K562 (cell line): ENCODE data around the gene SCYL1. TPM values are rescaled to one million over a fixed set of nuclear protein-coding genes. Genes with fewer than 3 reads are reported as not detected.

Experiments used
- ARID1B ChIP-seq: fragments of 450-650 bp; IDR thresholded peaks from 2 replicates; pipeline ENCODE4 v1.6.1; 2016; ENCODE audit warnings: antibody characterized with exemption, mild to moderate bottlenecking, inconsistent platforms
- CBFA2T3 ChIP-seq: fragments of 450-650 bp; IDR thresholded peaks from 2 replicates; pipeline ENCODE4 v1.6.1; 2017
- ELF4 ChIP-seq: fragments of 450-650 bp; formaldehyde crosslinking; IDR thresholded peaks from 2 replicates; pipeline ENCODE4 v1.4.0; 2022; ENCODE audit warnings: missing genetic modification characterization
- ESRRA ChIP-seq: fragments of 450-650 bp; IDR thresholded peaks from 2 replicates; pipeline ENCODE4 v1.6.1; 2014; ENCODE audit warnings: low read depth, mild to moderate bottlenecking, moderate library complexity, borderline replicate concordance
- EWSR1 ChIP-seq: fragments of 450-650 bp; IDR thresholded peaks from 2 replicates; pipeline ENCODE4 v1.6.1; 2018; ENCODE audit warnings: borderline replicate concordance, mild to moderate bottlenecking, low read depth, moderate library complexity; ENCODE audit not compliant: partially characterized antibody
- MXD1 ChIP-seq: fragments of 250-450 bp; sonication (Bioruptor Pico); IDR thresholded peaks from 2 replicates; pipeline ENCODE4 v1.8.0; 2021; ENCODE audit warnings: borderline replicate concordance, mild to moderate bottlenecking, moderate library complexity; ENCODE audit not compliant: poor library complexity, severe bottlenecking
- MXI1 ChIP-seq: IDR thresholded peaks from 2 replicates; pipeline ENCODE4 v1.6.1; 2011; ENCODE audit warnings: low read depth, mild to moderate bottlenecking, improper control_type of control experiment, low read length
- MYNN ChIP-seq, 2 experiments: sonication (generic); formaldehyde crosslinking in 1 of 2; IDR thresholded peaks; 2 replicates each; pipeline versions ENCODE4 v1.5.0 to v1.6.1; 2016 to 2020; ENCODE audit warnings: antibody characterized with exemption in 1 of 2, missing genetic modification reagents in 1 of 2
- NFE2L1 ChIP-seq: fragments of 450-650 bp; IDR thresholded peaks from 2 replicates; pipeline ENCODE4 v1.6.1; 2016; ENCODE audit warnings: missing genetic modification characterization, low read depth, mild to moderate bottlenecking, missing compliant biosample characterization, moderate library complexity, borderline replicate concordance
- NONO ChIP-seq, 2 experiments: fragments of 200-400 bp in 1 of 2; fragments of 450-650 bp in 1 of 2; formaldehyde crosslinking in 1 of 2; IDR thresholded peaks; 2 replicates each; pipeline ENCODE4 v1.6.1; 2017; ENCODE audit warnings: low read depth in 2 of 2, mild to moderate bottlenecking in 2 of 2, moderate library complexity in 2 of 2, low read length in 1 of 2
- NR2C1 ChIP-seq, 2 experiments: fragments of 450-650 bp; IDR thresholded peaks; 2 replicates each; pipeline ENCODE4 v1.6.1; 2017; ENCODE audit warnings: mild to moderate bottlenecking in 2 of 2, antibody characterized with exemption in 1 of 2, inconsistent platforms in 1 of 2, missing compliant biosample characterization in 1 of 2, missing genetic modification characterization in 1 of 2
- POLR2AphosphoS5 ChIP-seq: IDR thresholded peaks from 2 replicates; pipeline ENCODE4 v1.6.1; 2011; ENCODE audit warnings: mild to moderate bottlenecking, low read depth, low read length, moderate library complexity; ENCODE audit not compliant: control insufficient read depth, insufficient read depth
- RB1 ChIP-seq: fragments of 450-650 bp; IDR thresholded peaks from 2 replicates; pipeline ENCODE4 v1.6.1; 2017; ENCODE audit warnings: low read depth, mild to moderate bottlenecking
- RFX1 ChIP-seq: fragments of 450-650 bp; IDR thresholded peaks from 2 replicates; pipeline ENCODE4 v1.6.1; 2016; ENCODE audit warnings: mild to moderate bottlenecking, moderate library complexity
- SIN3B ChIP-seq: fragments of 450-650 bp; IDR thresholded peaks from 2 replicates; pipeline ENCODE4 v1.6.1; 2017; ENCODE audit warnings: low read depth, mild to moderate bottlenecking, moderate library complexity
- SRF ChIP-seq, 2 experiments: fragments of 250-450, 450-650 bp in 1 of 2; sonication (Bioruptor Pico) in 1 of 2; sonication (generic) in 1 of 2; formaldehyde crosslinking; IDR thresholded peaks; 2 replicates each; pipeline versions ENCODE4 v1.5.0 to v1.5.1; 2020 to 2022; ENCODE audit warnings: mild to moderate bottlenecking in 1 of 2, missing genetic modification reagents in 1 of 2
- U2AF2 ChIP-seq: fragments of 200-400 bp; formaldehyde crosslinking; optimal IDR thresholded peaks from 2 replicates; pipeline ENCODE3; 2017; ENCODE audit warnings: low read depth, mild to moderate bottlenecking, low read length
- ZNF133 ChIP-seq: fragments of 250-450 bp; sonication (Bioruptor Pico); IDR thresholded peaks from 2 replicates; pipeline ENCODE4 v1.4.0; 2020; ENCODE audit warnings: mild to moderate bottlenecking
- ZNF23 ChIP-seq: fragments of 250-450 bp; sonication (Bioruptor Pico); IDR thresholded peaks from 2 replicates; pipeline ENCODE4 v1.4.0; 2020; ENCODE audit warnings: mild to moderate bottlenecking
- ZNF584 ChIP-seq: fragments of 200-800 bp; sonication (Bioruptor generic); IDR thresholded peaks from 2 replicates; pipeline ENCODE4 v1.6.1; 2016; ENCODE audit warnings: low read depth, mild to moderate bottlenecking, missing genetic modification characterization, missing compliant biosample characterization
- ZNF609 ChIP-seq: sonication (generic); formaldehyde crosslinking; IDR thresholded peaks from 2 replicates; pipeline ENCODE4 v1.8.1; 2023; ENCODE audit warnings: missing genetic modification reagents, mild to moderate bottlenecking, borderline replicate concordance
- ZNF695 ChIP-seq: fragments of 450-650 bp; formaldehyde crosslinking; IDR thresholded peaks from 2 replicates; pipeline ENCODE4 v1.4.0; 2020; ENCODE audit warnings: mild to moderate bottlenecking, moderate library complexity
- ZNF707 ChIP-seq: fragments of 250-450 bp; sonication (Bioruptor Pico); conservative IDR thresholded peaks from 2 replicates; pipeline ENCODE4 v1.8.0; 2022; ENCODE audit warnings: inconsistent platforms, mild to moderate bottlenecking, moderate library complexity
- polyA plus RNA-seq, 8 experiments: library from polyadenylated mRNA; depleted of rRNA in 4 of 8; stranded (reverse) in 5 of 8; unstranded in 3 of 8; fragments of >200 nt; fragmentation: Nextera tagmentation in 2 of 8; fragmentation: Illumina TruSeq in 1 of 8; extraction: Ambion mirVana in 2 of 8; extraction: Trizol in 1 of 8; gene quantifications; 2 replicates each; pipeline versions ENCODE4 v1.2.1 to v1.2.3, GENCODE V29; 2011 to 2014; ENCODE audit warnings: inconsistent platforms in 1 of 8, missing spikeins in 1 of 8
- total RNA-seq, 7 experiments: library from RNA; depleted of rRNA in 6 of 7; stranded (reverse); fragments of >200 nt in 6 of 7; fragmentation: Illumina TruSeq in 2 of 7; extraction: Trizol in 2 of 7; gene quantifications; 2 replicates each; pipeline versions ENCODE4 v1.2.1 to v1.2.3, GENCODE V29; 2011 to 2021; ENCODE audit warnings: low replicate concordance in 1 of 7

The SCYL1 gene
- total and polyA plus RNA-seq, 9 of the 15 experiments (the other 6 are each of a cell fraction or from before 2014, with no cell fraction given): 1.9 to 145 (median 57.6) TPM

- peak; percentile 1 for TF ChIP-seq MXD1 (CRISPR knock-in tag)
- peak; percentile 100 for TF ChIP-seq POLR2AphosphoS5
- TF ChIP-seq U2AF2: no peak
- TF ChIP-seq ESRRA: peak; percentile 90; the same call in 1 of the 2 replicates
- peak; percentile 37 for TF ChIP-seq ARID1B
- no peak; the same call in 1 of the 2 replicates for TF ChIP-seq ZNF609
- TF ChIP-seq EWSR1: peak; percentile 93
- TF ChIP-seq ZNF584 (CRISPR knock-in tag): peak; percentile 81
- peak; percentile 52; the same call in 1 of the 2 replicates for TF ChIP-seq ZNF133
- peak; percentile 96 for TF ChIP-seq ZNF695 (CRISPR knock-in tag)
- peak; percentile 20 to 76; a peak in 2 of 4 replicates for TF ChIP-seq NONO (IDR thresholded peaks at IDR 0.05; ENCODE audit: low read depth in 2 of 2, low read length in 1 of 2)
- peak; percentile 21; the same call in 1 of the 2 replicates for TF ChIP-seq RFX1
- TF ChIP-seq ZNF707 (CRISPR knock-in tag): no peak
- TF ChIP-seq MXI1: peak; percentile 78
- 0 out of 2 replicates have a peak, but pooled peaks have one; percentile 43 for TF ChIP-seq SIN3B
- no peak for TF ChIP-seq NFE2L1 (tag)
- no peak for TF ChIP-seq RB1
- TF ChIP-seq MYNN (IDR thresholded peaks at IDR 0.05): peak; percentile 68; the same call in 1 of the 2 replicates
- TF ChIP-seq MYNN (CRISPR knock-in tag; IDR thresholded peaks at IDR 0.05): no peak
- TF ChIP-seq NR2C1 (IDR thresholded peaks at IDR 0.05): 0 out of 2 replicates have a peak, but pooled peaks have one; percentile 15
- no peak for TF ChIP-seq NR2C1 (tag; IDR thresholded peaks at IDR 0.05)
- TF ChIP-seq ELF4: peak; percentile 98
- TF ChIP-seq CBFA2T3: no peak
- TF ChIP-seq SRF (CRISPR knock-in tag; IDR thresholded peaks at IDR 0.05): peak in 1 of 2 experiments; percentile 96; a peak in 3 of 4 replicates
- peak; percentile 93 for TF ChIP-seq ZNF23 (CRISPR knock-in tag)
Observed at GRCh38 chr11:65498977-65499712, 25.7 kb upstream of the SCYL1 start, which contains the start of gene MALAT1 (continued).
